Panc1 (cell line): ENCODE results near the gene CERS1.

Experiments used
- CTCF ChIP-seq: fragments of 450-650 bp; IDR thresholded peaks from 2 replicates; pipeline ENCODE4 v1.5.1; 2017; ENCODE audit warnings: mild to moderate bottlenecking
- REST ChIP-seq, 2 experiments: IDR thresholded peaks; 2 replicates each; pipeline ENCODE4 v1.6.1; 2011 to 2012; ENCODE audit warnings: low read depth in 2 of 2, control low read depth in 1 of 2, low read length in 1 of 2, mild to moderate bottlenecking in 1 of 2, moderate library complexity in 1 of 2; ENCODE audit not compliant: insufficient read depth in 1 of 2

GRCh38 chr19:18895824-18896341 lies at the start of gene CERS1:
- TF ChIP-seq CTCF: no peak
- no peak for TF ChIP-seq REST (IDR thresholded peaks at IDR 0.05; ENCODE audit: insufficient read depth in 1 of 2, low read depth in 2 of 2, low read length in 1 of 2)
